Measurements from ENCODE around the gene OTOGL.

GRCh38 chr12:80325167-80325959 lies 226.0 kb downstream of the OTOGL start:
- TF ChIP-seq POLR2AphosphoS5 (IDR thresholded peaks at IDR 0.05) (no peak), CTCF (IDR thresholded peaks at IDR 0.05 in 8 of 11, conservative IDR thresholded peaks at IDR 0.05 in 3 of 11) (no peak)
